ENCODE results near the gene DIS3L2. TPM values are rescaled to one million over a fixed set of nuclear protein-coding genes. Genes with fewer than 3 reads are reported as not detected.

Gene DIS3L2
- total RNA-seq, 1 donor from 2014 or later: 46.5 TPM

GRCh38 chr2:232339121-232340081 is 377.9 kb downstream of the DIS3L2 start:
- intact Hi-C loops (cut with DNase I): no loop called here
- DNase-seq (ENCODE audit: low spot score) (peak; percentile 55), ATAC-seq (no peak)

- DNase-seq (ENCODE audit: low spot score): peak; percentile 41
- no peak for ATAC-seq
- intact Hi-C loops (cut with DNase I): no loop called here
Observed at GRCh38 chr2:232340171-232340935, 378.8 kb downstream of the DIS3L2 start.

GRCh38 chr2:232341061-232341738 is 379.7 kb downstream of the DIS3L2 start:
- no peak for ATAC-seq
- intact Hi-C loops (cut with DNase I): no loop called here
- peak; percentile 39 for DNase-seq (ENCODE audit: low spot score)

- DNase-seq (ENCODE audit: low spot score): peak; percentile 14
- intact Hi-C loops (cut with DNase I): no loop called here
- ATAC-seq: no peak
Observed at GRCh38 chr2:232341739-232342126, 380.2 kb downstream of the DIS3L2 start.

- DNase-seq (ENCODE audit: low spot score) (peak; percentile 42), ATAC-seq (no peak)
- intact Hi-C loops (cut with DNase I): no loop called here
Observed at GRCh38 chr2:232342635-232343565, 381.4 kb downstream of the DIS3L2 start.

GRCh38 chr2:232343821-232344220 is 382.3 kb downstream of the DIS3L2 start:
- intact Hi-C loops (cut with DNase I): no loop called here
- DNase-seq (ENCODE audit: low spot score): no peak
- no peak for ATAC-seq

- ATAC-seq (no peak), DNase-seq (ENCODE audit: low spot score) (peak; percentile 30)
- intact Hi-C loops (cut with DNase I): no loop called here
Observed at GRCh38 chr2:232345251-232345650, 383.7 kb downstream of the DIS3L2 start.

- ATAC-seq (no peak), DNase-seq (ENCODE audit: low spot score) (no peak)
- intact Hi-C loops (cut with DNase I): no loop called here
Observed at GRCh38 chr2:232347369-232347768, 385.9 kb downstream of the DIS3L2 start.

DNA sequence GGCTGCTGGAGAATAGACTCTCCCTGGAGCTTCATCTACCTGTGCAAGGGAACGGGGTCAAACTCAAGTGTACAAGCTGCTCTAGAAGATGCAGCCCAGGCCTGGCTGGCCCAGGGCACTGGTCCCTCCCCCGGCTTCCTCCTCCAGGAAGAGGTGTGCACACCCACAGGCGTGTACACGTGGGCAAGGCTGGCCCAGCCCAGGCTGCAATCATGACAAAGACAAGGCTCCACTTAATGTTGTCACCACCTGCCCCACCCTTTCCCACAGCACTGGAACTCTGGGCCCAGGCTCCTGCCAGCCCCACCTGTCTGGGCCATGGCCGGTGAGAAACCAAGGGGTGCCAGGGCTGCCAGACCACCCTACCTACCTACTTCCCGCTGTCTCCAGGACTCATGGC is 387.4 kb downstream of the DIS3L2 start:
- DNase-seq (ENCODE audit: low spot score) (peak; percentile 42), ATAC-seq (no peak)
- intact Hi-C loops (cut with DNase I): no loop called here

- intact Hi-C loops (cut with DNase I): no loop called here
- ATAC-seq (no peak), DNase-seq (ENCODE audit: low spot score) (peak; percentile 42)
Observed at GRCh38 chr2:232349546-232349945, 388.0 kb downstream of the DIS3L2 start.

GRCh38 chr2:232349946-232350635 is 388.6 kb downstream of the DIS3L2 start:
- no peak for ATAC-seq
- peak; percentile 37 for DNase-seq (ENCODE audit: low spot score)
- intact Hi-C loops (cut with DNase I): no loop called here

- intact Hi-C loops (cut with DNase I): no loop called here
- DNase-seq (ENCODE audit: low spot score) (peak; percentile 50), ATAC-seq (no peak)
Observed at GRCh38 chr2:232350804-232351685, 389.5 kb downstream of the DIS3L2 start.

DNA sequence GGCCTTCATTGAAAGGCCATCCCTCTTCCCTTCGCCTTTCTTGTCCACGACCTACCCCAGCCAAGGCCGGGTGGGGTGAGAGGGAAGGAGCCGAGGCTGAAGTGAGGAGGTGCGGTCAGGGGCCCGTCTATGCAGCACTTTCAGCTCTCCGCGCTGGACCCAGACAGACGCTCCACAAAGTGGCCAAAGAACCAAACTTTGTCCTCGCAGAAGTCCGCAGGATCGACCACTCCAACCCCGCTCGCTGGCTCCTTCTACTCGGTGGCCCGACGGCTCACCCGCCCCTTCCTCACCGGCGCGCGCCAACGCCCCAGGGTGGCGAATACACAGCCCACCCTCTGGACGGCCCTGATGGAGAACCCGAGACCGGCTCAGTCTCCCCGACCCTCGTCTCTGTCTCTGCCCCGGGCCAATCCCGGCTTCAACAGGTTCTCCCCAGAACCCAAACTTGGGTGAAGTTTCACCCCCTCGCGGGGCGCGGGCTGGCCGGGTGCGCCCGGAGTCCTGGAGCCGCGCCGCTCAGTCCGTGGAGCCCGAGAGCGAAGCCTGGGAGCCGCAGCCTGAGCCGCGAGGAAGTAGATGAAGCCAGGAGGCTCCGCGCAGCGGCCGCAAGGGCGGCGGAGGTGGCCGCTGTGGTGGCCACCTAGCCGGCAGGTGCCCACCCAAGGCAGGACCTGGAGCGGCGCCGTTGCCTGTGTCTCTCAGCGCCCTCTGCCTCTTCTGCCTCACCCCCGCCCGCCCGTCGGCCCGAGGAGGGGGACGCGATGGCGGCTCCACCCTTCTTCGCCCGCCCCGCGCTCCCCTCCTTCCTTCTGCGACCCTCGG is 390.4 kb downstream of the DIS3L2 start:
- peak; percentile 51 for DNase-seq (ENCODE audit: low spot score)
- intact Hi-C loops (cut with DNase I): no loop called here

GRCh38 chr2:232352511-232353091 is 391.1 kb downstream of the DIS3L2 start:
- ATAC-seq (no peak), DNase-seq (ENCODE audit: low spot score) (peak; percentile 51)
- intact Hi-C loops (cut with DNase I): no loop called here

More for the DNA sequence above, 390.4 kb downstream of the DIS3L2 start:
- ATAC-seq: no peak

GRCh38 chr2:232353096-232353495 is 391.6 kb downstream of the DIS3L2 start:
- DNase-seq (ENCODE audit: low spot score) (peak; percentile 42), ATAC-seq (no peak)
- intact Hi-C loops (cut with DNase I): no loop called here

DNA sequence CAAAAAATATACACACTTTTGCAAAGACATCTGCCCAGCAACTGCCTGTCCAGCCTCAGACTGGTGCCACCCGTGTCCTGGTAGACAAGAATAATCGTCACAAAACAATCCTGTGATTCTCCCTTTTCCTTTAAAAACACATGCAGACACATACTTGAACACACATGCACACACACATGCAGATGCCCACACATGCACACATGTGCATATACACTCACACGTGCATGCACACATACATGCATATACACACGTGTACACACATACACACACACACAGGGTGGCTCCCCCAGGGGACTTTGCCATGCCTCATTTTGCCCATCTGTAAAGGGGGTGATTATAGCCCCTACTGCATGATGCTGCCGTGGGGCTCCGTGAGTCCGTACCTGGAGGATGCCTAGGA is 392.1 kb downstream of the DIS3L2 start:
- DNase-seq (ENCODE audit: low spot score) (no peak), ATAC-seq (no peak)
- intact Hi-C loops (cut with DNase I): no loop called here
